K562 (cell line): ENCODE data around the gene TRPM4. TPM values are rescaled to one million over a fixed set of nuclear protein-coding genes. Genes with fewer than 3 reads are reported as not detected.
A peak's percentile ranks its signal among the peaks of the same experiment; 100 is the strongest.

Experiments used
- ASH1L ChIP-seq: fragments of 450-650 bp; IDR thresholded peaks from 2 replicates; pipeline ENCODE4 v1.6.1; 2018; ENCODE audit warnings: borderline replicate concordance, mild to moderate bottlenecking, low read depth; ENCODE audit not compliant: partially characterized antibody
- ATF1 ChIP-seq, 2 experiments: fragments of 450-650 bp in 1 of 2; IDR thresholded peaks; 2 replicates each; pipeline ENCODE4 v1.6.1; 2016; ENCODE audit warnings: missing compliant biosample characterization in 1 of 2, missing genetic modification characterization in 1 of 2
- ATF4 ChIP-seq: fragments of 450-650 bp; formaldehyde crosslinking; IDR thresholded peaks from 2 replicates; pipeline ENCODE4 v1.4.0; 2022; ENCODE audit warnings: mild to moderate bottlenecking, moderate library complexity
- CBX3 ChIP-seq, 2 experiments: IDR thresholded peaks; 1 replicate in 1 of 2; 2 replicates in 1 of 2; pipeline ENCODE4 v1.6.1; 2012; ENCODE audit warnings: inconsistent platforms in 2 of 2, low read length in 2 of 2, borderline replicate concordance in 1 of 2, control low read depth in 1 of 2
- ETV1 ChIP-seq: fragments of 450-650 bp; conservative IDR thresholded peaks from 2 replicates; pipeline ENCODE4 v1.6.1; 2016; ENCODE audit warnings: missing genetic modification characterization, control low read depth, low read depth, missing compliant biosample characterization
- HOMEZ ChIP-seq: fragments of 250-450 bp; sonication (Bioruptor Pico); IDR thresholded peaks from 2 replicates; pipeline ENCODE4 v1.4.0; 2020; ENCODE audit warnings: mild to moderate bottlenecking, moderate library complexity
- KAT7 ChIP-seq: sonication (generic); formaldehyde crosslinking; IDR thresholded peaks from 2 replicates; pipeline ENCODE4 v1.8.0; 2022; ENCODE audit warnings: missing genetic modification reagents, mild to moderate bottlenecking, borderline replicate concordance
- LEF1 ChIP-seq: fragments of 450-650 bp; IDR thresholded peaks from 2 replicates; pipeline ENCODE4 v1.6.1; 2016; ENCODE audit warnings: mild to moderate bottlenecking
- POLR2AphosphoS2 ChIP-seq: IDR thresholded peaks from 2 replicates; pipeline ENCODE4 v1.6.1; 2012; ENCODE audit warnings: low read length, improper control_type of control experiment
- POLR2B ChIP-seq: fragments of 450-650 bp; IDR thresholded peaks from 2 replicates; pipeline ENCODE4 v1.6.1; 2018; ENCODE audit warnings: low read depth; ENCODE audit not compliant: partially characterized antibody
- RREB1 ChIP-seq: fragments of 250-450 bp; sonication (Bioruptor Pico); IDR thresholded peaks from 2 replicates; pipeline ENCODE4 v1.4.0; 2020
- SMAD4 ChIP-seq: fragments of 250-450 bp; sonication (Bioruptor Pico); conservative IDR thresholded peaks from 2 replicates; pipeline ENCODE4 v1.8.0; 2021; ENCODE audit warnings: inconsistent platforms, mild to moderate bottlenecking, moderate library complexity
- ZNF23 ChIP-seq: fragments of 250-450 bp; sonication (Bioruptor Pico); IDR thresholded peaks from 2 replicates; pipeline ENCODE4 v1.4.0; 2020; ENCODE audit warnings: mild to moderate bottlenecking
- polyA plus RNA-seq, 8 experiments: library from polyadenylated mRNA; depleted of rRNA in 4 of 8; stranded (reverse) in 5 of 8; unstranded in 3 of 8; fragments of >200 nt; fragmentation: Nextera tagmentation in 2 of 8; fragmentation: Illumina TruSeq in 1 of 8; extraction: Ambion mirVana in 2 of 8; extraction: Trizol in 1 of 8; gene quantifications; 2 replicates each; pipeline versions ENCODE4 v1.2.1 to v1.2.3, GENCODE V29; 2011 to 2014; ENCODE audit warnings: inconsistent platforms in 1 of 8, missing spikeins in 1 of 8
- total RNA-seq, 7 experiments: library from RNA; depleted of rRNA in 6 of 7; stranded (reverse); fragments of >200 nt in 6 of 7; fragmentation: Illumina TruSeq in 2 of 7; extraction: Trizol in 2 of 7; gene quantifications; 2 replicates each; pipeline versions ENCODE4 v1.2.1 to v1.2.3, GENCODE V29; 2011 to 2021; ENCODE audit warnings: low replicate concordance in 1 of 7
- TF ChIP-seq, protein P1 (sequence below), 2 experiments: fragments of 450-650 bp in 1 of 2; IDR thresholded peaks; 2 replicates each; pipeline ENCODE4 v1.6.1; 2011 to 2017; ENCODE audit warnings: low read depth in 2 of 2, antibody characterized with exemption in 1 of 2, borderline replicate concordance in 1 of 2, low read length in 1 of 2, mild to moderate bottlenecking in 1 of 2, mixed read lengths in 1 of 2; ENCODE audit not compliant: control insufficient read depth in 1 of 2

Gene TRPM4
- total and polyA plus RNA-seq, 9 of the 15 experiments (the other 6 are each of a cell fraction or from before 2014, with no cell fraction given): 6.5 to 45.4 (median 15.2) TPM

- TF ChIP-seq, protein P1, sequence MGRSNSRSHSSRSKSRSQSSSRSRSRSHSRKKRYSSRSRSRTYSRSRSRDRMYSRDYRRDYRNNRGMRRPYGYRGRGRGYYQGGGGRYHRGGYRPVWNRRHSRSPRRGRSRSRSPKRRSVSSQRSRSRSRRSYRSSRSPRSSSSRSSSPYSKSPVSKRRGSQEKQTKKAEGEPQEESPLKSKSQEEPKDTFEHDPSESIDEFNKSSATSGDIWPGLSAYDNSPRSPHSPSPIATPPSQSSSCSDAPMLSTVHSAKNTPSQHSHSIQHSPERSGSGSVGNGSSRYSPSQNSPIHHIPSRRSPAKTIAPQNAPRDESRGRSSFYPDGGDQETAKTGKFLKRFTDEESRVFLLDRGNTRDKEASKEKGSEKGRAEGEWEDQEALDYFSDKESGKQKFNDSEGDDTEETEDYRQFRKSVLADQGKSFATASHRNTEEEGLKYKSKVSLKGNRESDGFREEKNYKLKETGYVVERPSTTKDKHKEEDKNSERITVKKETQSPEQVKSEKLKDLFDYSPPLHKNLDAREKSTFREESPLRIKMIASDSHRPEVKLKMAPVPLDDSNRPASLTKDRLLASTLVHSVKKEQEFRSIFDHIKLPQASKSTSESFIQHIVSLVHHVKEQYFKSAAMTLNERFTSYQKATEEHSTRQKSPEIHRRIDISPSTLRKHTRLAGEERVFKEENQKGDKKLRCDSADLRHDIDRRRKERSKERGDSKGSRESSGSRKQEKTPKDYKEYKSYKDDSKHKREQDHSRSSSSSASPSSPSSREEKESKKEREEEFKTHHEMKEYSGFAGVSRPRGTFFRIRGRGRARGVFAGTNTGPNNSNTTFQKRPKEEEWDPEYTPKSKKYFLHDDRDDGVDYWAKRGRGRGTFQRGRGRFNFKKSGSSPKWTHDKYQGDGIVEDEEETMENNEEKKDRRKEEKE (IDR thresholded peaks at IDR 0.05; ENCODE audit: borderline replicate concordance in 1 of 2, control insufficient read depth in 1 of 2, low read depth in 2 of 2, low read length in 1 of 2): peak in 1 of 2 experiments; percentile 93; a peak in 2 of 4 replicates
- peak; percentile 69 for TF ChIP-seq SMAD4 (CRISPR knock-in tag)
- TF ChIP-seq POLR2AphosphoS2: peak; percentile 81
- no peak; the same call in 1 of the 2 replicates for TF ChIP-seq LEF1
- TF ChIP-seq ZNF23 (CRISPR knock-in tag): no peak
- TF ChIP-seq HOMEZ (CRISPR knock-in tag): no peak
- no peak for TF ChIP-seq ATF1 (CRISPR knock-in tag; IDR thresholded peaks at IDR 0.05)
- peak; percentile 38 for TF ChIP-seq ATF1 (tag; IDR thresholded peaks at IDR 0.05)
- TF ChIP-seq ASH1L: peak; percentile 82
- no peak; the same call in 1 of the 2 replicates for TF ChIP-seq ETV1 (tag)
- peak; percentile 60; the same call in 1 of the 2 replicates for TF ChIP-seq RREB1 (CRISPR knock-in tag)
- TF ChIP-seq CBX3 (IDR thresholded peaks at IDR 0.05; ENCODE audit: borderline replicate concordance in 1 of 2, low read length in 2 of 2): no peak
- peak; percentile 23 for TF ChIP-seq POLR2B
- TF ChIP-seq KAT7 (CRISPR knock-in tag): peak; percentile 4; the same call in 1 of the 2 replicates
- TF ChIP-seq ATF4 (CRISPR knock-in tag): 0 out of 2 replicates have a peak, but pooled peaks have one; percentile 37
Observed at GRCh38 chr19:49150106-49150943, 7.3 kb upstream of the TRPM4 start (continued).
